Activated CD4-positive, alpha-beta T cell treated with anti-CD3 and anti-CD28 coated beads for 48 hours (primary cell): ENCODE measurements around the gene SMAD3.

Source experiments
- DNase-seq: peaks from one replicate; pipeline ENCODE4 v3.0.0-alpha.2; 2020

The SMAD3 gene

DNA sequence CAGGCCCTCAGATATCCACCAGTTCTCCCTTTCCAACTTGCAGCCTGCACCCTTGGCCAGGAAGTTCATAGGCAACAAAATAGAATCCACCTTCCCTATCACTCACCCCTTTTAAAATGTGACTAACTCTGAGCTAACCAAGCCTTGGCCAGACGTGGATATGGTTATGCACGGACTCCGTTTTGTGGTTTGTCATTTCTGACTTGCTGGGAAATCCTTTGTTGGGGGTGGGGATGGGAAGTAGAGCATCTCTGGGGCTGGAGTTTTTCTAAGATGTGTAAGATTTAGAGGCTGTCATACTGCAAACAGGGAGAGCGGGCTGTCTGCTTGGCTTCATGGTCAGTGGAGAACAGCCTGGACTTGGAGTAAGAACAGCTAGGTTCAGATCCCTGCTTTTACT is 62.6 kb downstream of the SMAD3 start:
- DNase-seq, result peak; percentile 55

DNA sequence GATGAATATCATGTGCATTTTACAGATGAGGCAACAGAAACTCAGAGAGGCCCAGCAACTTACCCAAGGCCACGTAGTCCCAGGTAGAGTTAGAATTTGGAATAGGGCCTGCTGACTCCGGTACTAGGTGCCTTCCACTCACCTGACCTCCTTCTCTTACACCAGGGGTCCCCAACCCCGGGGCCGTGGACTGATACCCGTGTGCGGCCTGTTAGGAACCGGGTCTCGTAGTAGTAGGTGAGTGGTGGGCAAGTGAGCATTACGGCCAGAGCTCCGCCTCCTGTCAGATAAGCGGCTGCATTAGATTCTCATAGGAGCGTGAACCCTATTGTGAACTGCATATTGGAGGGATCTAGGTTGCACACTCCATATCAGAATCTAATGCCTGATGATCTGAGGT is 64.8 kb downstream of the SMAD3 start:
- no peak for DNase-seq

DNA sequence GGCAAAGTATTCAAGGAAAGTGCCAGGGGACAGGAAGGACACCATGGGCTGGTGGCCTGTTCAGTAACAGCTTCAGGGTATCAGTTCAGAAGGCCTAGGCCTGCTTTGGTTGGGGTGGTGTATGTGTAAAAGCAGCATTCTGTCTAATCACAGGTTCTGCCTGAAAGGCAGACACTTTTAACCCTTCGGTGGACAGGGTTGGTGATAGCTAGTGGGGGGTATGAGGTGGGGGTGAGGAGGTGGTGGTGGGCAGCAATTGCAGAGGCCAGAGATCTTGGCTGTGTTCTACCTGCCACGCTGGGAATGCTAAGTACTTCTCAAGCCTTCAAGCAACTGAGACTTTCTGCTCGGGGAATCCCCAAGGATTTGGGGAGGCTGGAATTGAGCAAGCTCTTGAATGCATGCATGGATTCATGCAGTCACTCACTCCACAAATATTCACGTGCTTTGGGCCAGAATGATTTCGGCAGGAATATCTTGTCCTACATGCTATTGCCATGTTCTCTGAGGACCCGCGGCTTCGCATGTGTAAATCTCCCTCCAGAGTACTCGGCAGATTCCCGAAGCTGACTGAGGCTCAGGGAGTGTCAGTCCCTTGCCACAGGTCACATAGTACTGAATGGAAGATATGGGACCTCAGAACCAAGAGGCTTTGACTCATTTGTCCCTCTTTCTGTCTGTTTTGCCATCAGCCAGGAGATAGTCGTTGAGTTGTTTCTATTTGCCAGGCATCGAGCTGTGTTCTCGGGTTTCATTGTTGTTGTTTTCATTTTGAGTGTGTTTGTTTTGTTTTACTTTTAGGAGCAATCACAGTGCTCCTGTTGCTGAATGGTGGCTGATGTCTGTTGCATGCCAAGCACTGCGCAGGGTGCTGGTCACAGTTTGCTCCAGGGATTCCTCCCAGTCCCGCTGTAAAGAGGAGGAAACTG is 65.5 kb downstream of the SMAD3 start:
- DNase-seq, result no peak

DNA sequence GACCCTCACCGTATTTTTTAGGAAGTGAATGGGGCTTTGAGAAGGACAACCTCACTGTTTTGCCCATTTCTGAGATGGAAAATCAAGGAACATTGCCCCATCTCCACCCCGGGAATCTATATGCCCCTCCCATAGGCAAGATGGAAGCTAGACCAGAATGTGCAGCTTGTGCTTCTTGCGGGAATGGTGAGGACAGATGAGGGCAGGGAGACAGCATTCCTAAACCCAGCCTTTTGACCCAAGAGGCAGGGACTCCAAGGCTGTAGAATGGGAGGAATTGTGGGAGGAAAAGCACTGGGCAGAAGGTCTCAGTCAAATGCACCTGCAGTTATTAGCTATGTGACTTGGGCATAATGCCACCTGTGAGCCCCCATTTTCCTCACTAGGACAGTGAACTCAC is 66.9 kb downstream of the SMAD3 start:
- no peak for DNase-seq

DNA sequence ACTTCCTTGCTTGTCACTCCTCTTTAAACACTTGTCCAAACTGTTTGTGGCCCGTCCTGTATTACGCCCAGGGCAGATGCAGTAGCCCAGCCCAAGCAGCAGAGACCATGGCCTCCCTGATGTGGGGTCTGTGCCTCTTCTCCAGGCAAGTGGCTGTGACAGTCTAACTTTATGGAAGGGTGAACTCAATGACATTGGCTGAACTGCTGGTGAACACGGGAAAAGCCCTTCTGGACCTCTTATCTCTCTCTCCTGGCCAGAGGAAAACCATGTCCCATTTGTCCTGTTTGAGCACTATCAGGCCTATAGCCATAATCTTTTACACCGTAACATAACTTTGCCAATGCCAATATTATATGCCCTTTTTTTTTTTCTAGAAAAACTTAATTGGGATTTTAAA is 67.6 kb downstream of the SMAD3 start:
- no peak for DNase-seq

DNA sequence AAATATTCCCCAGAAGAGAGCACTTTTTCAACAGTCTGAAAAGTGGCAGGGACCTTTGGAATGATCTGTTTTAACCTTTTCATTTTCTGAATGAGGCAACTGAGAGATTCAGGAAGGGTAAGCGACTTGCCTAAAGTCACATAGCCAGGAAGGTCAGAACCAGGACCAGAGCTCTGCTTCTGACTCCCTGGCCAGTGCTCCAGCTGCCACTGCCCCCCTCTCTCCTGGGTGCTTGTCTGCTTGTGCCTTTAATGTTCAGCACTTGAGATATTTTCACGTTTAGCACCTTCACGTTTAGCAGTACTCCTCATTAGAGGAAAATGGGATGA is 68.3 kb downstream of the SMAD3 start:
- DNase-seq, result no peak

DNA sequence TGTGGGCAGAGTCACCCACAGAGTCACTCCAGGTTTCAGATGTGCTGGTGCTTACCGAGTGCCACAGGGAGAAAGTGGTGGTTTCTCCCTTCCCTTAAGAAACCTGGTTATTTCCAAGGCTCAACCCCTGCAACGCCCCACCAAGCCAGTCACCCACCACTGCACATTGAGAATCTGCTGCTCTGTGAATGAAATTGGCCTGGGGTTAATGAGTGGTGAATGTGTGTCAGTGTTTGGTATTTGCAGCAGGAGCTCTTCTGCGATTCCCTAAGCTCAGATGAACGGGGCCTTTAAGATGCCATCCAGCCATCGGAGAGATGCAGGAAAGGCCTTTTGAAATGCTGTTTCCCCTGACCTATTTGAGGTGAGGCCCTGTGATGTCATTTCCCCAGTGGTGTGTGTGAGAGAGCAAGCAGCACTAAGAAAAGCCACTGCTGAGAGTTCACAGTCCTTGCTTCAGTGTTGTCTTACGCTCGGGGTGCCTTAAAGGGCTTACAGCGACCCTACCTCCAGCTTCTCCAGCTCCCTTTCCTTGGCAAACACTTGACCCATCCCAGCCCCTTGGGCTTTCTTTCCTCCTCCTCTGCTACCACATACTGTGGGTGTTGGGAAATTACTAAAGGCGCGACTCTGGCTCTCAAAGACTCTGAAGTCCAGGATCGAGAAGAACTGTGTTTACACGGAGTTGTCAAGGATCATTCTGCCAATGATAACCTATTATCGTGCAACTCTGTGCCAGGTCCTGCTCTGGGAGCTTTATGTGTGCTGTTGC is 68.9 kb downstream of the SMAD3 start:
- DNase-seq, result peak; percentile 67

DNA sequence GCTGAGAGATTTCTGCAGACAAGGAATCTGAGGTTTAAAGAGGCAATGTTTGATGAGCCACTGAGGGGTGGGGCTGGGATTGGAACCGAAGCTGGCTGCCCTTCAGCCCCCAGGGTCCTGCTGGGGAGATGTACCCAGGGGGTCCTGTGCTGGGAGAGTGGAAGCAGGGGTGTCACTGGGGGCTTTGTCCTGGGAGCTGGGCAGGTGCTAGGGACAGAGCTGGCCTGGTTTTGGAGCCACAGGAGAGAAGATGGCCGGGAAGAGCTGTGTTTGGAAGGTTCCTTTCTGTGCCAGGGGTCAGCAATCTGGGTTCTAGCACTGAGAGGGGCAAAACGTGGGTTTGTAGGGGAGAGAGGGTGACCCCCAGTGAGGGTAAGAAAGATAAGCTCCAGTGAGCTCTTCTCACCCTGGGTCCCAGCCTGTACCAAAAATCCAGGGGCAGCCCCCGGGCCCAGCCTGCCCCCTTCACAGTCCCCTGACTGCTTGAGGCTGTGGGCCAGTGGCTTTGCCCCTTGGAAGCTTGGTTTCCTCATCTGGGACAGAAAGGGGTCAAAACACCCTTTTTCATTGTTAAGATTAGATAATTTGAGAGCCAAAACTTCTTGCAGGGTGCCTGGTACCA is 69.6 kb downstream of the SMAD3 start:
- DNase-seq, result no peak

DNA sequence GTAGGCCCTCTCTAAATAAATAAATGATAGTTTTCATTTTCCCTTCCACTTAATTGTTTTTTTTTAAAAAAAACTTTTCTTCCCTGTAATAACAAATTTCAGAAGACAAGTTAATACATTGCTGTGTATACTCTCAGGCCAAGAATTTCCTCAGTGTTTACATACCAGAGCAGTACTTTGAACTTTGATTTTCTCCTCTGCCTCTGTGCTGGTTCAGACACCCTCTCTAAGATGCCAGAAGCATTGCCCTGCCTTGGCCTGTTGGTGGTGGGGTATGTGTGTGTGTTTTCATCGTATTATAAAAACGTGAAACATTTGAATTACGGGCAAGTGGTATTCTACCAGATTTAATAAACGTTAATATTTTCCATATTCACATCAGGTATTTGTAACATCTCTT is 70.1 kb downstream of the SMAD3 start:
- no peak for DNase-seq

DNA sequence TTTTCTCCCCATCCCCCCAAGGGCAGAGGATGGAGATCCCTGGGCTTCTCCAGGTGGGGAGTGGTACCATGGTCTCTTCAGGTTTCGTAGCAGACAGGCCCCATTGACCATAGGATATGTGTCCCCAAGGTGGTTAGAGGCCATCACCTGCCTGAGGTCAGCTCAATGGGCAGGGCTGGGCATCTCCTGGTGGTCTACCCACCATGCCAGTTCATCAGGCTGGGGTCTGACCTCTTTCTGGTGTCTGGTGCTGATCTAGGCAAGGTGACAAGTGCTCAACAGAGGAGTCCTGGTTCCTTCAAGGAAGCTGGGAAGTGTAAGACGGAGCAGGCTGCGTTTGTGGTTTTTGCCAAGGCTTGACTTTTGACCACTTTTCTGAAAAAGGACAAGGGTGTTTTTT is 71.4 kb downstream of the SMAD3 start:
- DNase-seq, result no peak

DNA sequence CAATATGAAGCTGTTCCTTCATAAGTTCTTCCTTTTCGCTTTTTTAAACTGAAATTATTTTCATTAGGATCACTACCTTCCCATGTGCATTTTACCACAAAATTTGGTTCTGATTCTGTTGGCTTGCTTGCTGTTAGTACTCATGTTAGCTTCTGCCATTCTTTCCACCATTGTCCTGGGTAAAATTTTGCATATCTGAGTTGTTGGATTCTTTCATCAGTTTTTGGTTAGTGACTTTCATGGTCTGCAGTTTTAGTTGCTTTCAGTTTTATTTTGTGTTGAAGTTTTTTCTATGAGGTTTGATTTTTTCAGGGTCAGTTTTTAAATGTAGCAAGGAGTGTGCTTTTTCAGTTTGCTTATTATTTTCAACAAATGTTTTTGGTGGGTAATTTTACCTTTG is 71.9 kb downstream of the SMAD3 start:
- DNase-seq, result no peak

DNA sequence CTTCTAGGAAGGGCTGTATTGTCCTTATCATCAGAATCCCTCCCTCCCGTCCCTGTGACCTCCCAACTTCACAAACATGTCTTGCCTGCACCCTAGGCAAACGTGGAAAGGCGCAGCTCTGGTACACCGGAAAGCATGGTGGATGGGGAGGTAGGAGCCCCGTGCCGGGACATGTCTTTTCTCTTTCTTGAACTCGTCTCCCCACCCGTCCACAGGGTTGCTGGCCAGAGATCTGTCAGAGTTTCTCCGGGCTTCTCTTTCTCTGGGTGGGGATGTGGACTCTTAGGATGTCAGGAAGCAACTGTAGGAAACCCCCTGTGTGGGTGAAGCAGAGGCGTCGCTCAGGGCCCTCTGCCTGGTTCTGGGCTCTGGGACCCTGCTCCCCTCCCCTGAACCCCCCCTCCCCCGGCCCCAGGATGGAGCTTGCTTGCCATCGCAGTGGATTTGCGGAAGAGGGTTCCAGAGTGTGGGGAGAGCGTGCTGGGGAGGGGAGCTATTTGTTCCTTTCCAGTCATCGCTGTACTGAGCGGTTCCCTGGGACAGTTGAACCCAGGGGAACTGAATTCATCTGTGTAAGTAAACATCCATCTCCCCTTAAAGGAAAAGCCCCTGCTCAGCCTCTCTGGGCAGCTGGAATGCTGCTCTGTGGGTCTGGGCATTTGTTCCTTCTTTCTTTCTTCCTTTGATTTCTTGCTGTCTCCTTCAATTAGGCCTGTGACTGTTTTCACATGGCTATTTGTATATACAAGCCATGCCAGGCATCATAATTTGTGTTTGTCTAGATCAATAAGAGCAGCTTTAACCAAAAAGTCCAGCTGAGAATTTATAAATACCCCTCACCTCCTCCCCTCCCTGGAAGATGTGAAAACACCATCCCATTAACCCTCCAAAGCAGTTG is 72.8 kb downstream of the SMAD3 start:
- DNase-seq, result no peak

DNA sequence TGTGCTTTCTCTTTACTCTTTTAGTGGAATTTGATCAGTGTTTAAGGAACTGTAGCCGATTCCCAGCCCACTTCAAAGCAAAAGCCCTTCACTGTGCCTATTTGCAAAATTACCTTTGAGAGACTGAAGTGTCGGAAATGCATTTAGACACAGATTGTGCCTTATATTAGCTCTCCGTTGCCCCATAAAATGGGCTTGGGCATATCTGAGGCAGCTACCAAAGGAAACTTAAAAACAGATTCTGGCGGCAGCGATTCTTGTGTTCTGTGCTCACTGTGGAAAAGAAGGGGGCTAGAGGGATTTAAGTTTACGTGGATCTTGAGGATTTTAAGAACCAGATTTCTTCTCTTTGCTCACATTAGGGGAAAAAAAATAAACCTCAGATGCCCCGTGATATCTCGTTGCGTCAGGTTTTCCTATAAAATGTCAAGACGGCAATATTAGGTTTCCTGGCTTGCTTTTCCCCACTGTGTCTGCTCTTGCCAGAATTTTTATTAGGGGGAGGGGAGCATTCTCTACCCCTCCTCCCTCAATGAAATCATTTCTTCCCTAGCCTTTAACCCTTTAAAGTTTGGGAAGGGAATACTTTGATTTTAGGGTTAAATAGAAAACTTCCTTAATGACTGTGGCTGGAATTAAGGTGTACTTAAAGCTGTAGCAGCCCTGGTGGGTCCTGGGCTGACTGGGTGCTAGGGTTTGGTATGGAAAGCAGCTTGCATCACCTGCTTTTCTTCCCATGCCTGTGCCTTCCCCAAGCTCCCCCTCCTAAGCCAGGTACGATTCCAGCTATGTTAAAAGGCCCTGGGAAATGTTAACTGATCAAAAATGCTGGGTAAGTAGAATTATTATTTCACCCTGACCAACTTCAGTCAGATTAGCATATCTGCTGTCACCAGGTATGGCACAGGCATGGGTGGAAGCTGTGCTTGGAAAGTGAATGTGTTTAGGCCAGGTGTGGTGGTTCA is 73.8 kb downstream of the SMAD3 start:
- no peak for DNase-seq

DNA sequence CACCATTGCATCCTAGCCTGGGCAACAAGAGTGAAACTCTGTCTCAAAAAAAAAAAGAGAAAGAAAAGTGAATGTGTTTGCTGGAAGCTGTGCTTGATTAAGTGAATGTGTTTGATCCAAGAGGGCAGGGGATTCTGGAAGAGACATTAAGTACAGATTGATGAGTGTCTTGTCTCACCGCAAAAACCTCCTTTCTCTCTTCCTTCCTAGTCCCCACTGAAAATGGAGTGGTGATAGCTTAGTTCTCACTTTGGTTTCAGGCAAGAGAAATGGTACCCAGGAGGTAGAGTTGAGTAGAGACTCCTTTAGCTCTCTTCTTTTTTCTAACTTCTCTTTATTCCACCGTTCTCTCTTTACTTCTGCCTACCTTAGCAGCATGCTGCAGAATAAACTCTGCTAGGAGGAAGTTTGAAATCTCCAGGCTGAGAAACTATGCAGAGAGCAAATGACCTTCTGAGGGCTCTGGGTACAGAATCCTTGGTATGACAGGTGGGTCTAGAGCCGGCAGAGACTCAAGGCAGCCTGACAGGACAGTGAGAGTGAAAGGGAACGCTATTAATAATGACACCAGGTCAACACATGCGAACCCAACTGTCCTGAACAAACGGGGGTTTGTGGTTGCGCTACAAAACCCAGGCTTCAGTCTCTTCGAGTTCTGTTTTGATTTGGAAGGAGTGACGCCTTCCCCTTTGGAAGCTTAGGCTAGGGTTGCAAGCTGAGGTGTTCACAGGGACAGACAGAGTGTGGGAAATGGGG is 74.9 kb downstream of the SMAD3 start:
- no peak for DNase-seq

DNA sequence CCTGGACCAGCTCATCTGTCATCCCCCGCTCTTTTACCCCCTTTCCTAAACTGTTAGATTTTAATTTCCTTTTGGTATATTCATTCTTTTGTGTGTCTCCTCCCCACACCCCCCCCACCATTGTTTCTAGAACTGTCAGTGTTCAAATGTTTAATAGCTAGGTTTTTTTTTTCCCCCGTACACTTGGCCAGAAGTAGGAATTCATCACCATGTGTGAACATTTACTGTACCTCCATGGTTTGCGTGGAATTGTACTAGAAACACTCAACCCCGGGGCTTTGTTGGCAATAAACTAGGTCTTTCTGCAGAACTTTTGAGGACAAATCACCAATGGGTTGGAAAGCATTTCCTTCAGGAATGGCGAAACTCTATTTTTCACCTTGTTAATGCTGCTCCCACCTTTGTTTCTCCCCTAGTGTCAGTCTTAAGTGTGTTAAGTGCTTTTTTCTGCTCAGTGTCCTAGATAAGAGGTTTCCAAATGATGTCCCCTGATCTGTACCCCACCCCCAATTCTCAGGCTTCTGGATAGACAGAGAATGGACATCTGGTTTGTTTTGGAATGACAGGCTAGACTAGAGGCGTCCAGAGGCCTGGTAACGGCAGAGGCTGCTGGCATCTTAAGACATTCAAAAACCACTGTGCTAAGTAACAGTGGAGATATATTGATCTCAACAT is 76.8 kb downstream of the SMAD3 start:
- no peak for DNase-seq

DNA sequence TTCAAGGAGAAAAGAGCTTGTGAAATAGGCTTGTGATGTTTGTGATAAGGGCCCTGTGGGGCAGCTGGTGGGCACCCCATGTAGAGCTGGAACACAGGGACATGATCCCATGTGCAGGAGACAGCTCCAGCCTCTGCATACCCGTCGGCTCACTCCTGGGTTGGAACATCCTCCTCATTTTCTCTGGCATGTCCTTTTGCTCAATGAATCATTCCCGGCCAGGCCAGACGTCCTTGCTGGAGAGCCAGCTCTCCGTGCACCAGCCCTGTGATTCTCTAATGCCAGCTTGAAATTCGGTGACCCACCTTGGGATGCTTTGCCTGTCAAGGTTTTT is 77.3 kb downstream of the SMAD3 start:
- DNase-seq, result no peak

DNA sequence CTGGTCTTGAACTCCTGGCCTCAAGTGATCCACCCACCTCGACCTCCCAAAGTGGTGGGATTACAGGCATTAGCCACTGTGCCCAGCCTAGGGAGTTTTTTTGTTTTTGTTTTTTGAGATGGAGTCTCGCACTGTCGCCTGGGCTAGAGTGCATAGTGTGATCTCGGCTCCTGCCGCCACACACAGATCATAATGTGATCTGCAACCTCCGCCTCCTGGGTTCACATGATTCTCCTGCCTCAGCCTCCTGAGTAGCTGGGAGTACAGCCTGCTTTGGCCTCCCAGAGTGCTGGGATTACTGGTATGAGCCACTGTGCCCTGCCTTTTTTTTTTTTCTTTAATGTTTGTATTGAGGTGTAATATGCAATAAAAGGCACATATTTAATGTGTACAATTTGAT is 78.2 kb downstream of the SMAD3 start:
- no peak for DNase-seq

DNA sequence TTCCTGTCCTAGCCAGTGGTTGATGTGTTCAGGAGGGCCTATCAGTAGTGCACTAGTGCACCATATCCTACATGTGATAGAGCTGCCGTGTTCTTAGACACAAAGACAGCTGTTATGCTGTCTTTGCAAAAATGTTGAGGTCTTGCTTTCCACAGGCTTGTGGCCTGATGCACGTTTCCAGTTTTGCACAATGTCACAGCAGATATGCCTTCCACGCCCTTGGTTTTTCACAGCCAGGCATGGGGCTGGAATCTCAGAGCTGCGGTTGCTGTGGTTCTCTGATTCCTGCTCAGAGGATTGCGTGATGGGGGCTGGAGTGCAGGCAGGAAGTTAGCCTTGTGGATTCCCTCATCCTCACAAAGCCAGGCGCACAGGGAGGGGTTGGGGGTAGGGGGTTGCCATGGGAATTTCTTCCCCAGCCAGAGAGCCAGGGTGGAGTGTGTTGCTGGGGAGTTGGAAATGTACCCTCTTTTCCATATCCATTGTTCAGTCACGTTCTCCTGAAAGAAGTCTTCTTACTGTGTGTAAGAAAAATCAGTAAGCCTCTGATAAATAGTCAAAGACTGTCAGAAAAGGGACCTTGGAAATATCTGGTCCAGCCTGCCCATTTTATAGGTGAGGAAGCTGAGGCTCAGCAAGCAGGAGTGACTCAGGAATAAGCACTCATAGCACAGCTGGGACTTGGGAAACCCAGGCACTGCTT is 79.4 kb downstream of the SMAD3 start:
- no peak for DNase-seq

DNA sequence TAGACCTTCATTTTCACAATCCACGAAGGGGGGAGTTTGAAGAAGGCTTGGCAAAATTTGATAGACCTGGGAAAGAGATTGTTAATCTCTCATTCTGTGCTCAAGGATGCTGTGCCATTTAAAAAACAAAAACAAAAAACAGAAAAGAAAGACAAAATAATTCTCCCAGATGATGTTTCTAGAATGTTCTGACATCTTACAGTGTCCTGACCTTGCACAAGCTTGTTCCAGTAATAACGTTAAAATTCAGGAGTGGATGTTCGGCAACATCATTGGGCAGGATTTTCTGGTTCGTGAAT is 79.9 kb downstream of the SMAD3 start:
- DNase-seq, result no peak

DNA sequence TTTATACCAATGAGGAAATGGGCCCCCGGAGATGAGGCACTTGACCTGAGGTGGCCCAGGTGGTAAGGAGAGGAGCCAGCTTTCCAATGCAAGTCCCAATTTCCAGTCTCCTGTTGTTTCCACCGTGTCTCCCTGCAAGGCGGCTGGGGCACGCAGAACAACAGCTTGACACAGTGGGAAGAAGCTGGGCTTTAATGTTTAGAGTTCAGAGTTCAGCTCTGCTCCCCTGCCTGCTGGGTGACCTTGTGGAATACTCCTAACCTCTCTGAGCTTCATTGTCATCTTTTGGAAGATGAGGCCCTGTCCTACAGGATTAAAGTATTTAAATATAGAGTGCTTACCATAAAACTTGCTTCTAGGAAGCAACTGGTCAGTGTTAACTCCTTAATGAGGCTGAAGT is 80.3 kb downstream of the SMAD3 start:
- DNase-seq, result no peak
